Lung (tissue), 12 donors: ENCODE data around the gene CSNK2A1. TPM values are rescaled to one million over a fixed set of nuclear protein-coding genes. Genes with fewer than 3 reads are reported as not detected.
A peak's percentile ranks its signal among the peaks of the same experiment; 100 is the strongest.

Source experiments
- ATAC-seq: fragments of 200-7000 bp; cut with Tn5 transposase; one replicate; pipeline ENCODE4 v1.9.1; 2020; ENCODE audit warnings: moderate number of reproducible peaks; ENCODE audit not compliant: insufficient read depth, low FRiP score
- DNase-seq, 3 donors: peaks; one replicate each; pipeline ENCODE4 v3.0.0-alpha.2; 2013 to 2017
- H3K27ac ChIP-seq, 2 donors: one replicate each; pipeline ENCODE4 v1.5.1; 2013; ENCODE audit warnings: mild to moderate bottlenecking in 2 of 2, moderate library complexity in 2 of 2, control low read depth in 1 of 2, inconsistent platforms in 1 of 2, low read depth in 1 of 2, low read length in 1 of 2
- H3K27me3 ChIP-seq, 3 donors: one replicate each; pipeline ENCODE4 v1.5.1; 2013; ENCODE audit warnings: low read length in 2 of 3; ENCODE audit not compliant: control insufficient read depth in 3 of 3, insufficient read depth in 3 of 3
- H3K36me3 ChIP-seq, 4 donors: one replicate each; pipeline ENCODE4 v1.5.1; 2013; ENCODE audit warnings: low read length in 4 of 4, mild to moderate bottlenecking in 1 of 4, moderate library complexity in 1 of 4; ENCODE audit not compliant: control insufficient read depth in 4 of 4, insufficient read depth in 4 of 4
- H3K4me1 ChIP-seq, 5 donors: one replicate each; pipeline ENCODE4 v1.5.1; 2013; ENCODE audit warnings: low read length in 5 of 5, mild to moderate bottlenecking in 2 of 5, moderate library complexity in 1 of 5; ENCODE audit not compliant: control insufficient read depth in 5 of 5, insufficient read depth in 5 of 5
- H3K4me3 ChIP-seq: one replicate; pipeline ENCODE4 v1.5.1; 2013; ENCODE audit warnings: mild to moderate bottlenecking, control low read depth, moderate library complexity
- H3K9ac ChIP-seq, 2 donors: one replicate each; pipeline ENCODE4 v1.5.1; 2013; ENCODE audit warnings: low read length in 2 of 2, control low read depth in 1 of 2; ENCODE audit not compliant: insufficient read depth in 1 of 2
- H3K9me3 ChIP-seq, 4 donors: one replicate each; pipeline ENCODE4 v1.5.1; 2013; ENCODE audit warnings: low read length in 3 of 4, mild to moderate bottlenecking in 1 of 4, moderate library complexity in 1 of 4; ENCODE audit not compliant: control insufficient read depth in 4 of 4, insufficient read depth in 3 of 4
- whole genome bisulfite sequencing, 2 donors: extraction: QIAGEN DNeasy Blood & Tissue Kit; methylation state at CpG; one replicate each; pipeline ENCODE4 v1.1.7; 2013; 5-methylcytosine and 5-hydroxymethylcytosine counted together
- polyA plus RNA-seq, 2 donors: library from polyadenylated mRNA; stranded (reverse); fragments of 200-250 nt; gene quantifications; one replicate each; pipeline ENCODE4 v1.2.1, GENCODE V29; 2013
- total RNA-seq, 2 donors: library from RNA; depleted of rRNA in 1 of 2; stranded (reverse); fragments of >200 nt in 1 of 2; gene quantifications; one replicate each; pipeline ENCODE4 v1.2.1, GENCODE V29; 2014 to 2021
- TF ChIP-seq, protein P1 (sequence below): IDR thresholded peaks from 2 replicates; pipeline ENCODE4 v1.5.1; 2012; ENCODE audit warnings: mild to moderate bottlenecking; ENCODE audit errors: control extremely low read depth, extremely low read depth
- donor health status: control.
- donor health status: control.
- donor health status: Bipolar disorder and iron deficiency.
- donor health status: healthy.
- donor health status: DM: yes; HTN: yes; CAD: no.

CSNK2A1 gene
- total and polyA plus RNA-seq, 4 donors, result 20.5 to 186 (median 60.7) TPM

DNA sequence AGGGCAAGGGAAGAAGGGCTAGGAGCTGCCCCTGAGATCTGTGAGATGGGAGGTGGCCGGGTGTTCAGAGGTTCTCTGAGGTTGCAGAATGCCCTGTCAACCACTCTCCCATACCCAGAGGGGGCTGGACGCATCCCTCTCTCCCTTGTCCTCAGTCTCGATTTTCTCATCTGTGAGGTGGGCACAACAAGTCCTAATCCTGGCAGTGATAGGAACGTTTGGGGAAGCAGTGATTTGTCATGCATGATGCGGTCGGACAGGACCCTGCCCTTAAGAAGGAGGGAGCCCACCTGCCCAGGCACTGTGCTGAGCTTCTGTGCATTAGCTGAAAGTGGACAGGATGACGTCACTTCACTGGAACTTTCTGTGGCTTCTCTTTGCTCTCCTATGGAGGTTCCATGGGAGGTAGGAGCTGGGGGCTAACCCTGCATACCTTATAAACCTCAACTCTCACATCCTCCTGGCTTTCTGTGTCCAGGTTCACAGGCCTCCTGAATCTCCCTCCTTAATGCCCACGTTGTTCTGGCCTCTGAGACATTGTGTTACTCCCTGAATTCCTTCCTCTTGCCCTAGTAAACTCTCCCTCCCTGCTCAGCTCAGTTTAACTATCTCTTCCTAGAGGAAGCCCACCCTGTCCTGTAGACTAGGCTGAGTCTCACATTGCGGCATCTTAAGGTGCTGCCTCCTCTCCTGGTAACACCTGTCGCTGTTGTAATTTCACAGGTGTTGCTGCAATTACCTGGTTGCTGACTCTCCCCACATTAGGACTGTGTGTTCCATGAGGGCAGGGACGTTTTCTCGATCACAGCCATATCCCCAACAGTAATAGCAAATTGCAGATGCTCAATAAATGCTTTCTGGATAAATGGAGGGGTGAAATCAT lies 30.1 kb upstream of the CSNK2A1 start:
- Histone ChIP-seq H3K4me1 (peaks cover 0 to 17% (median 9%) of the 10 kb centered on the region in 5 donors), H3K36me3 (no peaks in the 10 kb centered on the region), H3K9ac (no peak overlapping the region), H3K4me3 (no peak overlapping the region), H3K27me3 (peaks cover 0 to 5% (median 0%) of the 10 kb centered on the region in 3 donors), H3K9me3 (no peaks in the 10 kb centered on the region), H3K27ac (peak overlapping the region in 1 of 2 donors; percentile 39)
- 70 to 74% methylated on average over 12 of the region's 12 CpGs for WGBS, 2 donors
- ATAC-seq (no peak), DNase-seq (no peak)
- TF ChIP-seq, protein P1, sequence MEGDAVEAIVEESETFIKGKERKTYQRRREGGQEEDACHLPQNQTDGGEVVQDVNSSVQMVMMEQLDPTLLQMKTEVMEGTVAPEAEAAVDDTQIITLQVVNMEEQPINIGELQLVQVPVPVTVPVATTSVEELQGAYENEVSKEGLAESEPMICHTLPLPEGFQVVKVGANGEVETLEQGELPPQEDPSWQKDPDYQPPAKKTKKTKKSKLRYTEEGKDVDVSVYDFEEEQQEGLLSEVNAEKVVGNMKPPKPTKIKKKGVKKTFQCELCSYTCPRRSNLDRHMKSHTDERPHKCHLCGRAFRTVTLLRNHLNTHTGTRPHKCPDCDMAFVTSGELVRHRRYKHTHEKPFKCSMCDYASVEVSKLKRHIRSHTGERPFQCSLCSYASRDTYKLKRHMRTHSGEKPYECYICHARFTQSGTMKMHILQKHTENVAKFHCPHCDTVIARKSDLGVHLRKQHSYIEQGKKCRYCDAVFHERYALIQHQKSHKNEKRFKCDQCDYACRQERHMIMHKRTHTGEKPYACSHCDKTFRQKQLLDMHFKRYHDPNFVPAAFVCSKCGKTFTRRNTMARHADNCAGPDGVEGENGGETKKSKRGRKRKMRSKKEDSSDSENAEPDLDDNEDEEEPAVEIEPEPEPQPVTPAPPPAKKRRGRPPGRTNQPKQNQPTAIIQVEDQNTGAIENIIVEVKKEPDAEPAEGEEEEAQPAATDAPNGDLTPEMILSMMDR, result no peak

DNA sequence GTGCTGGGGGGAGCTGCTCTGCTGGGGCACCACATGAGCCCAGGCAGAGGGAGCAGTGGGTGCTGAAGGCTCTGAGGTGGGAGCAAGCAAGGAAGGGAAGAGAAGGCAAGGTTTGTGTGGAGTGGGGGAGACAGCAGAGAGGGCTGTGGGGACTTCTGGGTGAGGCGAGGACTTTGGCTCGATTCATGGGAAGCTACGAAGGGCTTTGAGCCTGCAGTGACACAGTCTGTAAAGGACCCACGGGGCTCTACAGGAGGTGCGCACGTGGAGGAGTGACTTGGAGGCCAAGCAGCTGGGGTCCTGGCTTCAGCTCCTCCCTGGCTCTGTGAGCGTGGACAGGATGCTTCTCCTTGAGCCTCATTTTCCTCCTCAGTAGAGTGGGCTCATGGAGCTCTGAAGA lies 29.1 kb upstream of the CSNK2A1 start:
- Histone ChIP-seq H3K36me3 (no peaks in the 10 kb centered on the region), H3K4me3 (no peak overlapping the region), H3K9ac (no peak overlapping the region), H3K9me3 (no peaks in the 10 kb centered on the region), H3K27ac (peak overlapping the region in 1 of 2 donors; percentile 65), H3K27me3 (peaks cover 0 to 10% (median 0%) of the 10 kb centered on the region in 3 donors), H3K4me1 (peaks cover 0 to 17% (median 9%) of the 10 kb centered on the region in 5 donors)
- DNase-seq (peak in 2 of 3 donors; percentile 8 to 30), ATAC-seq (no peak)
- TF ChIP-seq, protein P1, result no peak
- WGBS, 2 donors, result 55 to 69% methylated on average over 7 of the region's 7 CpGs

DNA sequence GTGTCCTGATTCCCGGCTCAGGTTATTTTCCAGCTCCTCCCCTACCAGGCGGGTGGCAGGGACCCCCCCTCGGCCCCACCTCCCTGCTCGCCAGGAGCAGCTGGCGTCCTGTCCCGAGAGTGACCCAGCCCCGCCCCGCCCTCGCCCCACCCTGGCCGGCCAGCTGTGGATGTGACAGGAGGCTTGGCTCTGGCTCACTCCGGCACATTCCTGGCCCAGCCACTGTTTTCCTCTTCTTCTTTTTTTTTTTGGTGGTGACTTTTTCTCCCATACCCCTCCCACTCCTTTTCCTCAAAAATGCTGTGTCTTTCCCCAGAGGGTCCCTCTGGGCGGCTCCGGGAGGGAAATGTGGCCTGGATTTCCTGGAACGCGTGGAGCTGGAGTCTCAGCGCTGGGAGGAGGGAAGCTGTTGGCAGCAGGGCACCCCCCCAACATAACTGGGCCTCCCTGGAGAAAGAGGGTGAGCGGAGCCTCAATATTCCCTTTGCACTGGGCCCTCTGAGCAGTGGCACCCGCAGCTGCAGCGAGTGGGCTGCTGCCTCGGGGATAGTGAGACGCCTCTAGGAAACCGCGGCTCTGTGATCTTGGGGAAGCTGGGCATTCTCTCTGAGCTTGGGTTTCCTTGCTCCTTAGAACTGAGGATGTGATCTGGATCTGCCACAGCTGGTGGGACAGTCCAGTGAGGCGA lies 28.3 kb upstream of the CSNK2A1 start:
- Histone ChIP-seq H3K4me3 (no peak overlapping the region), H3K9ac (no peak overlapping the region), H3K36me3 (no peaks in the 10 kb centered on the region), H3K9me3 (no peaks in the 10 kb centered on the region), H3K27me3 (peaks cover 0 to 11% (median 3%) of the 10 kb centered on the region in 3 donors), H3K27ac (peak overlapping the region in 1 of 2 donors; percentile 65), H3K4me1 (peaks cover 0 to 17% (median 9%) of the 10 kb centered on the region in 5 donors)
- TF ChIP-seq, protein P1, result no peak
- DNase-seq (peak; percentile 91 to 92 (median 91)), ATAC-seq (no peak)
- 22 to 36% methylated on average over 24 of the region's 24 CpGs for WGBS, 2 donors
